Measurements from ENCODE around the gene ARHGAP45.
"Not testable (repeated sequence)": the region's sequence is repeated elsewhere in the genome, so short reads cannot be mapped to it uniquely, and the experiment has no call there.

The ARHGAP45 gene

GRCh38 chr19:1119475-1120217 is 52.7 kb downstream of the ARHGAP45 start:
- DNase-seq = no peak

- no peak for DNase-seq
These were observed 54.4 kb downstream of the ARHGAP45 start for GRCh38 chr19:1121395-1121794.

- DNase-seq = no peak
These were observed 55.3 kb downstream of the ARHGAP45 start for GRCh38 chr19:1122021-1122971.

GRCh38 chr19:1122972-1123363 is 56.0 kb downstream of the ARHGAP45 start:
- DNase-seq = no peak

GRCh38 chr19:1123381-1123780 is 56.4 kb downstream of the ARHGAP45 start:
- DNase-seq = no peak

GRCh38 chr19:1123885-1124677 is 57.1 kb downstream of the ARHGAP45 start:
- DNase-seq = no peak

GRCh38 chr19:1125601-1126467 is 58.9 kb downstream of the ARHGAP45 start:
- DNase-seq = no peak

- no peak for DNase-seq
These were observed 60.2 kb downstream of the ARHGAP45 start for GRCh38 chr19:1126984-1127760.

GRCh38 chr19:1128106-1128505 is 61.1 kb downstream of the ARHGAP45 start:
- DNase-seq = no peak

- not testable (repeated sequence) for DNase-seq
These were observed 62.1 kb downstream of the ARHGAP45 start for GRCh38 chr19:1129084-1129483.

GRCh38 chr19:1129535-1129934 is 62.6 kb downstream of the ARHGAP45 start:
- no peak for DNase-seq

- no peak for DNase-seq
These were observed 64.1 kb downstream of the ARHGAP45 start for GRCh38 chr19:1130771-1131717.

GRCh38 chr19:1131718-1132551 is 65.0 kb downstream of the ARHGAP45 start:
- no peak for DNase-seq

- DNase-seq = no peak
These were observed 65.8 kb downstream of the ARHGAP45 start for GRCh38 chr19:1132552-1133383.

- DNase-seq = no peak
These were observed 66.5 kb downstream of the ARHGAP45 start for GRCh38 chr19:1133471-1133929.

GRCh38 chr19:1134431-1134830 is 67.5 kb downstream of the ARHGAP45 start:
- no peak for DNase-seq

- DNase-seq = no peak
These were observed 68.5 kb downstream of the ARHGAP45 start for GRCh38 chr19:1135454-1135853.

- no peak for DNase-seq
These were observed 69.2 kb downstream of the ARHGAP45 start for GRCh38 chr19:1136201-1136600.
